ENCODE measurements around the gene HAGHL.

The HAGHL gene

DNA sequence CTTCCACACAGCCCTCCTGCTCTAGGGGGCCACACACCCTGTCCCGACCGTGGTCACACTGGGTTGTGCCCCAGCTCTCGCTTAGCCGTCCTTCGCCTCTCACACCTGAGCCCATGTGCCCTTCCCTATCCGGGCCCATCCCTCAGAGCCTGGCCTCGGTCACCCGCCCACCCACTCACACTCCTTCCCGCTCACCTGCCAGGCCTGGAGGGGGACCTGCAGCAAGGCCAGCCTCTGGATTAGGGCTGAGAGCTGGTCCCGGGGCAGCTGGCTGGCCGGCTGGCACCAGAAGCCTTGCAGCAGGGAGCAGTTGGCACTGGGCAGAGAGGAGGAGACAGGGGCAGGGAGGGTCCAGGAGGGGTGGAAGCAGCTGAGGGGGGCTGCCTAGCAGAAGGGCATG is 51.5 kb downstream of the HAGHL start:
- in situ Hi-C loops (cut with MboI; ENCODE audit: low pct_unique_long_range_greater_than_20kb, low sequenced_read_pairs): no loop called here
- no peak for DNase-seq

DNA sequence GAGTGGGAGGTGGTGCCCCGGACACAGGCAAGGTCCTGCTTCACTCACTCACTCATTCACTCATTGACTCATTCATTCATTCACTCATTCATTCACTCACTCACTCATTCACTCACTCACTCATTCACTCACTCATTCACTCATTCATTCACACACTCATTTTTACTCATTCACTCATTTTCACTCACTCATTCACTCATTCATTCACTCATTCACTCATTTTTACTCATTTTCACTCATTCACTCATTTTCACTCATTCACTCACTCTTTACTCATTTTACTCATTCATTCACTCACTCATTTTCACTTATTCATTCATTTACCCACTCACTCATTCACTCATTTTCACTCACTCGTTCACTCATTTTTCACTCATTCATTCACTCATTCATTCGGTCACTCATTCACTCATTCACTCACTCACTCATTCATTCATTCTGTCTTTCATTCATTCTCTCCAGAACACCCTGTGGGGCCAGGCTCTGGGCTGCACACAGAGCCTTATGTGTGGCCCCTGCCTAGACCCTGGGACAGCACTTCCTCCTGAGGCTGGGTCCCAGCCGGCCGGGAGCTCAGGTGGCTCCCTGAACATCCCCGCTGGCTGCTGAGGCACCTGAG is 52.1 kb downstream of the HAGHL start:
- in situ Hi-C loops (cut with MboI; ENCODE audit: low pct_unique_long_range_greater_than_20kb, low sequenced_read_pairs): no loop called here

More for the DNA sequence above, 52.1 kb downstream of the HAGHL start:
- no peak for DNase-seq

Data from KBM-7 (cell line).